Ramos (cell line): ENCODE results near the gene FNDC3B.

Experiments used
- in situ Hi-C: fragments of 300-500 bp; cut with MboI; formaldehyde crosslinking; loops from one replicate; pipeline ENCODE4 v1.14.3; 2022; ENCODE audit warnings: low sequenced_read_pairs; ENCODE audit not compliant: unreplicated experiment

Gene FNDC3B

DNA sequence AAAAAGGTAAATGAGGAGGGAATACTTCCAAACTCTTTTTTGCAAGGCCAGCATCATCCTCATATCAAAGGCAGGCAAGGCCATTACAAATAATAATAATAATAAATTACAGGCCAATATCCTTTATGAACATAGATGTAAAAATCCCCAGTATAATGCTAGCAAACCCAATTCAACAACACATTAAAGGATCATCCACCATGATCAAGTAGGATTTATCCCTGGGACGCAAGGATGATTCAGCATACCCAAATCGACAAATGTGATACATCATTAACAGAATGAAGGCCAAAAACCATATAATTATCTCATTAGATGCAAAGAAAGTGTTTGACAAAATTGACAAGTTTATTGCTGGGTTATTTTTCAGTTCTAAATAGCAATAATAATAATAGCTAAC lies 355.3 kb downstream of the FNDC3B start:
- in situ Hi-C loops: no loop called here

DNA sequence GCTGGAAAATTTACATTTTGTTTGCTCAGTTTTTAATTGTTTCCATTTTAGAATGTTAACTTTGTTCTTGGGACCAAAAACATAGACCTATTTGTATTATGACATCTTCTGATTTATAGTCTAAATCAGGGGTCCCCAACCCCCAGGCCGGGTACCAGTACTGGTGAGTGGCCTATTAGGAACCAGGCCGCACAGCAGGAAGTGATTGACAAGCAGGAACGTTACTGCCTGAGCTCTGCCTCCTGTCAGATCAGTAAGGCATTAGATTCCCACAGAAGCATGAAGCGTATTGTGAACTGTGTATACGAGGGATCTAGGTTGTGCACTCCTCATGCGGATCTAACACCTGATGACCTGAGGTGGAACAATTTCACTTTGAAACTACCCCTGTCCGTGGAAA lies 357.0 kb downstream of the FNDC3B start:
- in situ Hi-C loops: no loop called here

DNA sequence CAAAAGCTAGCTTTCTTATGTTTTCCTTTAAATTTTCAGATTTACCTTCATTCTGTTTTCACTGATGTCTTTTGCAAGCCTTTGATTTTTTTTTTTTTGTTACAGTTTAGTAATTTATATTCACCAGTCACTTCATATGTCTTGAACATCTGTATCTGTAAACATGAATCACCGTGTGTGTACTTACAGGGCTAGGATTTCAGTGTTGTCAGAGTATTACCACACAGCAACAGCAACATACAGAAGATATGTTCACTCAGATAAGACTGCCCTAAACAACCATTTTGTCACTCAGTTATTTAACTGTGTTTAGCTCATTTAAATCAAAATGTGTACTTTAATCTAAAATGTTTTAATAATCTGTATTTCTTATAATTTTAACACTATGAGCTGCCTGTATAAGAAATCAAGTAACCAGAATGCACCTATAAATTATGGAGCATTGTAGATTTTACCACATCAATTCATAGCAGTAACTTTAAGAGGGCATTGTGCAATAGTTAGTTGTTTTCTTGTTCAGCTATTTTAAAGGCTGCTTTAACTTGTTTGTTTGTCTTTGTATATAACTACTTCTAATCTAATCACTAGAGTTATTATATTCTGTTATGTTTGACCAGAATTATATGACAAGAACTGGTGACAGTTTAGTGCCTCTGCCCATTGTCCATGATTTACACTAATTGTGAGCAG lies 358.5 kb downstream of the FNDC3B start:
- in situ Hi-C loops: no loop called here

DNA sequence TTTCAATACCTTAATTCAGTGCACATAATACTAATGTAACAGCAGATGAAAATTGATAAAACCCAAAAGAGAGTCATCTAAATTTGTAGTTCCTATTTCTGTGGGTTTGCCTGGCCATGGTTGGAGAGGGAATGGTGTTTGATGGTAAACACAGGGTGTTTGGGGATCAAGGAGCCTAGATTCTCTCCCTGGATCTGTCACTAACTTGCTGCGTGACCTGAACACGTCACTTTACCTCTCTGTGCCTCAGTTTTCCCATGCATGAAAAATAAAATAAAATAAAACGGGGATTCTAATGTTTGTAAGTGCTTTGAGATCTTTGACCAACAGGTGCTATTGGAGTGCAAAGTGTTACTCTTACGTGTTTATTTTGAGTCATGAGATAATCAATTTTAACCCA lies 359.1 kb downstream of the FNDC3B start:
- in situ Hi-C loops: no loop called here

DNA sequence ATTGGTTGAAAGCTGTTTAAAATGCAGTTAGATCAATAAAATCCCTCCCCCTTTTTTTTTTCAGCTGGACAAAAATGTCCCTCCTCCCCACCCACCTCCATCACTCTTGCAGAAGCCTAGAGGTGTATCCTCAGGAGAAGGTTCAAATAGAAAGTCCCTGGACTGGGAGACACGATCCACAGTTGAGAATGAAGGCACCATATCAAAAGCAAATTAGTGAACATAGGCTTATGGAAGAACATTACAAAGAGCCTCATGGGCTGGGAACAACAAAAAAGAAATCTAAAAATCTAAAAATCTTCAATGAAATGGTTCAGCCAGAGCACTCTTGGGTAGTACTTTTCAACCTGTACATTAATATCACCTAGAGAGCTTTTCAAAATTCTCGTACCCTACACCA lies 362.7 kb downstream of the FNDC3B start:
- in situ Hi-C loops: no loop called here

DNA sequence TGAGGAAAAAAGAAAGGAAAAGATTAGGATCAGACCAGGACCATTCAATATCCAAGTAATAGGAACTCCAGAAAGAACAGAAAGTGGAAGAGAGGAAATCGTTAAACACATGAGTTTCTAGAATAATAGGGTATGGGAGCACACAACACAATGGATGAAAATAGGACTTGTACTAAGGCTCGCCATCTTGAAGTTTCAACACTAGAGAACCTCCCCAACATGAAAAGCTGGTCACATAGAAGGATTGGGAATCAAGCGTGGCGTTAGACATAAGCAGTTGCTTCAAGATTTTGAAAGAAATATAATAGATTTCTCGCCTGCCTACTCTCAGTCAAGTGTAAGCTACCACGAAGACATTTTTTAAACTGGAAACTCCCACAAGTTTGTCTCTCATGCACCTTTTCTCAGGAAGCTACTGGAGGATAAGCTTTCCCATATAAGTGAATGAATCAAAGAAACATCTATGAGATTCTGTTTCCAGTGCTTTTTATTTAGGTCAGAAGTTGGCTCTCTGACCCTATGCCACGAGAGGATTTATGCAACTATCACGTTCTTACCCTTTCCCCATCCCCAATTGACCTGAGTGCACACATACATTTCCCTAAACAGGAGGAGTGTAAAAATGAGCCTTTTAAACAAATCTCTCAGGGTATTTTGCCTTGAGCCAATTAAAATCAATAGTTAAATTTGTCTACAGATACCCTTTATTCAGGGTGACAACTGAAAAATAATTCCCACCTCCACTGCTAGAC lies 363.7 kb downstream of the FNDC3B start:
- in situ Hi-C loops: no loop called here

DNA sequence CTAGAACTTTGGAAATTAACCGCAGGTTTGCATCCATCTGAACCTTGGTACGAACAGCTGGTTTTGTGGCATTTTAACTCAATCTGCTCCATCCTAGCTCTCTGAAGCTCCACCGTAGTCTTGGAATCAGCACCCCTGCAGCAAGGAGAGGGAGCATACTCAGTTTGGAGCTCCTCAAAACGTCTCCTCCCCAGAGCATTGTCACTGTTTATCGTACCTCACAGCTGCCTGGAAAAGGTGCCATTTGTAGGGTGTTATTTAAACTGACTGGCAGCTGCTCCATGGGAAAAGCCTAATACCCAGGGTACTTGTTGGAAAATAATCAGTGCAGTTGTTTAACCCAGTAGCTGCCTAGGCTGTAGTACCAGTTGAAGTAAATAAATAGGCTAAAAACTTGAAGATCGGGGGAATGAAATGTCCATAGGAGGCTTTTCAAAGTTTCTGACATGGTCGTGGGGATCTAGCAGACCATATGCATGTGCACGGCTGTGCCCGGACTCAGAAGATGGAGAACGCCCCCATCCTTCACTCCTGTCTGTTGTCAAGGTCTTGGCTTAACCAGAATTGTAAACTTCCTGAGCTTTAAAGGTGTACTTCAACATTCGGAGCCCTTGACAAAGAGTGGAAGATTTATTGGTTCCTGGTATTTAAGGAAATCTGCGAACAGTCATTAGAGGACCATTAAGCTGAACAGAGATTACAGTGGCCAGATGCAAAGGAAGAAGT lies 365.0 kb downstream of the FNDC3B start:
- in situ Hi-C loops: no loop called here

DNA sequence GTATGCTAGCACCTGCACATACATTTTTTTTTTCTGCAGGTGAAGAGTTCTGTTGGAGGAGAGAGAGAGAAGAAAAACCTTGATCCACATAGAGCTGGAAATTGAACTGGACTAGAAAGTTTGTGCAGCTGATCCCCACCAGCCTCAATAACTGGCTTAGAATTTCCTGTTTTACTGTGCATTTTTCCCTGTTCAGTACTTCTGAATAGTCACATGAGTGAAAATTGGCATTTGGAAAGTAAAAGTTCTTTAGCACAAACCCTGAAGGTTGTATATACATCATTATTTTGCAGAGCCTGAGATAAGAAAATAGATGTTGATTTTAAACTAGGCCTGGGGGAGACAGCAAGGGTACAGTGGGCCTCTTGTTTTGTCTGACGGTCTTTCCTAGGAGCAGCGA lies 366.5 kb downstream of the FNDC3B start:
- in situ Hi-C loops: no loop called here

DNA sequence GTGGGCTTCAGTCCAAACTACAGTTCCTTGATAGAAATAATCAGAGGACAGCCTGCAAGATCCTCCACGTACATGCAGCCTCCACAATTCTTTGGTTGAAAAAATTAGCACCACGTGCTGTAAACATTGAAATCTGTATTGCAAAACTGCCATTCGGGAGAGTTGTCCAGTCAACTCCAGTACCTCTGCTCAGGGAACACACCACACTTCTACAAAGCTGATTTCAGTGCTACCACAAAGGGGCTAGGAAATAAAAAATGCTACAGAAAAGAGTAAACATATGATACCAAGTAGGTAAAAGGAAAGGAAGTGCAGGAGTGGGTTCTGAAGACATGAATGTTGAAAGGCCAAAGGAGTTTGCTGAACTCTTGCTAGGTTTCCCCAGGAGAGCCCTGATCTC lies 368.5 kb downstream of the FNDC3B start:
- in situ Hi-C loops: no loop called here

DNA sequence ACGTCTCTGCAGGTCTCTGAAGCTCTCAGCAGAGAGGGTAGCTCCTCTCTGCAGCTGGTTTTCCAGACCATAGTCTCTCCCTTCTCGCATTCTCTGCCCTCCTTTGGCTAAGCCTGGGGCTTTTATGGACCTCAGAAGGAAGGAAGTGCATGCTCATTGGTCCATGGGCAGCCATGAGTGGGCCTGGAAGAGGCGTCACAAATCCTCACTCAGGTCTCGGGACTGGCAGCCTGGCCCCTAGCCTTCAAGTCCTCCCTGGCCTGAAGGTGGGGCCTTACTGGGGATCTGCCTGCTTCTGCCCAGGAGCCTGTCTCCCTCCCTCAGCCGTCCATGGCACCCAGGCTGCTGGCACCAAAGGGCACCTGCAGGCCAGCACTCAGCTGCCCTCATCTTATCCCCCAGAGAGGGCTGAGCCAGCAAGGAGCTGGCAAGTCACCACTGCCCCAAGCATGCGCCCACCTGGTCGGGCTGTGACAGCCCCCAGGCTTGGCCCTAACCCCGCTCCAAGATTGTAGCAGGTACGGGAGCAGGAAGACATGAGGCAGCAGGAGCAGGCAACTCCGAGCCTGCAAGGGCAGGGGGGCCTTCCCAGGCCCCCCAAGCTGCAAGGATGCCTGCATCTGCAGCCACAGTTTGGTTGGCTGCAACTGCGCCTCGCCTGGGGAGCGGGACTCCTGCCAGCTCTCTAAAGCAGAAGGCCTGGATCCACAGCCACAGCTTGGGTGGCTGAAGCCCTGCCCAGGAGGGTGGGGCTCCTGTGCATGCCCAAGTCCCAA lies 371.5 kb downstream of the FNDC3B start:
- in situ Hi-C loops: no loop called here

DNA sequence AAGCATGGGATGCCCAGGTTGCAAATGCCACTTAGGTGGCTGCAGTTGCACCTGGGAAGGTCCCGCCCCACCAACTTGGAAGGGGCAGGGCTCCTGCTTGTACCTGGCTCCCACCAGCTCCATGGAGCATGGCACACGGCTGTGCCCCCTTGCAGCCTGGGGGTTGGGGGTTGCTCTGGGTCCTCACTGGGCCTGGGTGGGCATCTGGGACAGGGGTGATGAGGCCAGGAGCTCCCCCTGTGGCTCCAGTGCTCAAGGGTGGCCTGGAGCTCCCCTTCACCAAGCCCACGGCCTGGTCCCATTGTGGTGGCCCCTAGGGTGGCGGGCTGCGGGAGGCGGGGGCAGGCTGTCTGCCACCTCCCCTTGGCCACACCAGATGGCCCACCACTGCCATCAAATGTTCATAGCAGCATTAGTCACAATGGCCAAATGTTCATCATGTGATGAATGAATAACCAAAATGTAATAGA lies 372.1 kb downstream of the FNDC3B start:
- in situ Hi-C loops: no loop called here

DNA sequence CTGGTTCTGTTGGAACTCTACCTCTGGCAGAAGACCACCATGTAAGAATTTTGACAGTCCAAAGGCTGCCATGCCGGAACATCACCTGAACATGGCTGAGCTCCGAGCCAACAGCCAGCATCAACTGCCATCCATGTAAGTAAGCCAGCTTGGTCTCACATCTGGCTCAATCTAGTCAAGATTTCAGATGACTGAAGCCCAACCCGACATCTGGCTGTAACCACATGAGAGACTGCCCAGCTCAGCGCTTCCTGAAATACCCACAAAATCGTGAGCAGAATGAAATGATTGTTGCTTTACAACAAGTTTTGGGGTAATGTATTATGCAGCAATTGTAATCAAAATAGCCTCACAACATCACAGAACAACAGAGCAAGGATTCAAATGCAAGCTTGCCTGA lies 375.9 kb downstream of the FNDC3B start:
- in situ Hi-C loops: no loop called here

DNA sequence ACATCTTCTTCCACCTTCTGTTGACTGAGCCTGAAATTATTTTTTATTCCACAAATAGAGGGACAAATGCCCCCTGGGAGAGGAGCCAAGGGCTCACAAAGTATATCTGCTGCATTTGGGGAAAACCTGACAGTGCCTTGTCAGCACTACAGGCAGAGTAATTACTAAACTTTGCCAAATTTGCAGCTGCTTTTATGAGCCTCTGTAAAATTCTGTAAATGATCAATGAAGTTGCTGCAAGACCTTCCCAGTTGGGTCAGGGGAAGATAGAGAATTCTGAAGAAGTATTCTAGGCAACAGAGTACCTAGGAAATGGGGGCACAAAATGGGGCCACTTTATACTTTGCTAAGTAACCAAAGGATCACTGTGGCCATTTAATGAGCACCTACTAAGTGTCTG lies 398.3 kb downstream of the FNDC3B start:
- in situ Hi-C loops: no loop called here

DNA sequence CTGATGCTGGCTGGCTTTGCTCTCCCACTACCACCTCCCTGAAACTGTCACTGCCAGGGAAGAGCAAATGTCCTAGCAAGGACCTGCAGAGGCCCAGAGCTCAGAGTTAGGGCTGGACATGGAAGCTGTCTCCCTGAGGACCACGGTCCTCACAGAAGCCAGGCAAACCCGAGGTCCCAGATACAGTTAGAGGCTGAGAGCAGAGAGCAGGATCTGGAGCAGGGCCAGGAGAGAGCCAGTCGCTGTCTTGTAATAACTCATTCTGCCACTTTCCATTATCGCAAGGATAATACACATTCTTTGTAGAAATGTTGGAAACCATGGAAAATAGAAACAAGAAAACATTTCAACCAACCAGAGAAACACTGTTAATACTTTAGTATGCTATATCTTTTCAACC lies 398.8 kb downstream of the FNDC3B start:
- in situ Hi-C loops: no loop called here

DNA sequence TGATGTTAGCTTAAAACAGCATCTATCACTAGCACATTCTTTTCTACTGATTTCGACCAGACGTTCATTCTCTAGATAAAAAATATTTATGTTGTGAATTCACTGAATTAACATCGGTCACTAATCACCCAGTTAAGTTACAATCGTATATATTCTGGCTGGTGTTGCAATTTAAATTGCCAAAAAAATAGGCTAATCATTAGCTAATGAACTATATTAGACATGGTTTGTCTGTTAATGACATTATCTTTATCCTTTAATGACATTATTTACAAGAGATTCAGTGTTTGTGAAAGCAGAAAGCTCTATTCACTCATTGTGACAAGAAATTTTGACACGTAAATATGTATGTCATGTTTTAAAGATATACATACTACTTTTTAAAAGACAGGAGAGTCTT lies 402.2 kb downstream of the FNDC3B start:
- in situ Hi-C loops: no loop called here

DNA sequence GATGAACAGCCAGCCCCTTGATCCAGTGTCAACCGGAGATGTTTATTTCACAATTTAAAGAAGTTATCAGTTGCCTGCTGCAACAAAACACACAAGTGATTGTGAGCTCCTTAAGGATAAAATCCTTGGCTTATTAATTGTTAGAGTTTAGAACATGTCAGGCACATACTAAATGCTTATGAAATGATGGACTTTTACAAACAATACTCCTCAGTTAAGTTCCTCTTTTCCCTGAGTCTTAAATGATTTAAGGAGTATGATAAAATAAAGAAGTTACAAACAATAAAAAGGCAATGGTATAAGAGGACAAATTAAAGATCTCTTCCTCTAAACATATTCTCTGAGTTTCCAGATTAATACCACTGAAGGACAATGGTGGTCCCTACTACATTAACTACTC lies 403.2 kb downstream of the FNDC3B start:
- in situ Hi-C loops: no loop called here

DNA sequence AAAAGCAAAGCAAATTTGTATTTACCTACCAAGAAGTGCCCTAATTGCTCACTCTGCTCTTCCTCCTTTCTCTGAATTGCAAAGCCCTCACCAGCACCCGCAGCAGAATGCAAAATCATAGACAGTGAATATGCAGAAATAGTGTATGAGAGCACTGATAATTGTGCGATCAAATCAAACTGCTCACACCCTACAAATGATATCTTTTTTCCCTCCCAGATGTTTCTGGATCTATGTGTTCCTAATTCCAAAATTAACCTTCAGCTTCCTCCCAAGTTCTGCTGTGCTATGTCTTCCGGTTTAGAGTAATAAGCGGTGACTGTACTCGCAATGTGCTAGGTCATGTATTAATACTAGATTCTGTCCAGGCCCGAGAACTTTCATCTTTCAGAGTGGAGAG lies 405.4 kb downstream of the FNDC3B start:
- in situ Hi-C loops: no loop called here

DNA sequence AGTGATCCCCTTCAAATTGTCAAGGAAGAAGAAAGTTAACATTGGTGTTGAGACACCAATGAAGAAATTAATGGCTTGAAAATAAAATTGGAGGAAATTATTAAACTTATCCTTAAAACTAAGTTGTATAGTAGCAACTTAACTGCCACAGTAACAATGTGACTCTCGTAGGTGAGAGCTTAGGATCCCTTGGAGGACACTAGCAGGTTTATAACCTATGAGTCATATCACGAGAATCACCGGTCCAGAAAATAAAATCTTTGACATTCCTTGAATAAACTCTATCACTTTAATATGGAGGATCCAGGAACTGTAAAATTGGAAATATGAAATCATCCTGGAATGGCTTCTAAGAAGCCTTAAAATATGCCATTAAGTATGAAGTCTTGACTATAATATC lies 406.8 kb downstream of the FNDC3B start:
- in situ Hi-C loops: no loop called here

DNA sequence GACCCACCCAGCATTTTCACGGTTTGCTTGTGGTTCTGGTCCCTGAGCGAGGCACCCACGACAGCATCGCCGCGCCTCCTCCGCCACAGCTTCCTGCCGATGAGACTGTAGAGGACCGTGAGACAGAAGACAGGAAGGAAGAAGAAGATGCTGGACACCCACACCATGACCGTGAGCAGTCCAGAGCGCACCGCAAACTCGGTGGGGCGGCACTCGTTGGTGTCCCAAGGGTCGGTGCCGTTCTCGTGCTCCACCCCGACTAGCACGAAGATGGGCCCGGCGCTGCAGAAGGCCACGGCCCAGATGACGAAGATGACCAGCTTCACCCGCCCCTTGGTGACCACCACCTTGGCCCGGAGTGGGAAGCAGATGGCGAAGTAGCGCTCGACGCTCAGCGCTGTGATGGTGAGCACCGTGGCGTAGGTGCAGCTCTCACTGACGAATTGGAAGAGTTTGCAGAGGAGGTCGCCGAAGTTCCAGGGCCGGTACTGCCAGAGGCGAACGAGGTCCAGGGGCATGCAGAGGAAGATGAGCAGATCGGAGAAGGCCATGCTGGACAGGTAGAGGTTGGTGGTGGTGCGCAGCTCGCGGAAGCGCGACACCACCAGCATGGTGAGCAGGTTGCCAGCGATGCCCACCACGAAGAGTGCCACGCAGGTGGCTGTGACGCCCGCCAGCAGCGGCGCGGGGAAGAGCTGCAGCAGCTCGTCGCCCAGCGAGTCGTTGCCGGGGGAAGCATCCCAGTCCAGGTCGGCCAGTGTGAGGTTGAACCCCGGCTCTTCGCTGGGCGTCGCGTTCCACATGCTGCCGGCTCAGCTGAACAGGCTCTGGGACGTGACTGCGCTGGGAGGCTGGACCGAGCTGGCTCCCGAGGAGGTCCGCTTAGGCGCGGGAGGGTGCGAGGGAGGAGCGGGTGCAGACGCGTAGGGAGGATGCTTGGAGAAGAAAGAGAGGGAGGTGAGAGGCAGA lies 408.5 kb downstream of the FNDC3B start, which contains the start of gene GHSR:
Gene GHSR (minus strand): TSS at position 846 of the 969 bp plus-strand sequence. CDS start 43 bp downstream, at position 803.
- in situ Hi-C loops: no loop called here
